HG03108 (cell line): Measurements from ENCODE around the gene RARS2.
A peak's percentile ranks its signal among the peaks of the same experiment; 100 is the strongest.
"Not testable (repeated sequence)": the region's sequence is repeated elsewhere in the genome, so short reads cannot be mapped to it uniquely, and the experiment has no call there.

Experiments used
- ATAC-seq: cut with Tn5 transposase; IDR thresholded peaks from one replicate; pipeline ENCODE4 v1.9.1; 2021; ENCODE audit warnings: moderate library complexity; ENCODE audit not compliant: unreplicated experiment

The RARS2 gene, protein sequence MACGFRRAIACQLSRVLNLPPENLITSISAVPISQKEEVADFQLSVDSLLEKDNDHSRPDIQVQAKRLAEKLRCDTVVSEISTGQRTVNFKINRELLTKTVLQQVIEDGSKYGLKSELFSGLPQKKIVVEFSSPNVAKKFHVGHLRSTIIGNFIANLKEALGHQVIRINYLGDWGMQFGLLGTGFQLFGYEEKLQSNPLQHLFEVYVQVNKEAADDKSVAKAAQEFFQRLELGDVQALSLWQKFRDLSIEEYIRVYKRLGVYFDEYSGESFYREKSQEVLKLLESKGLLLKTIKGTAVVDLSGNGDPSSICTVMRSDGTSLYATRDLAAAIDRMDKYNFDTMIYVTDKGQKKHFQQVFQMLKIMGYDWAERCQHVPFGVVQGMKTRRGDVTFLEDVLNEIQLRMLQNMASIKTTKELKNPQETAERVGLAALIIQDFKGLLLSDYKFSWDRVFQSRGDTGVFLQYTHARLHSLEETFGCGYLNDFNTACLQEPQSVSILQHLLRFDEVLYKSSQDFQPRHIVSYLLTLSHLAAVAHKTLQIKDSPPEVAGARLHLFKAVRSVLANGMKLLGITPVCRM

DNA sequence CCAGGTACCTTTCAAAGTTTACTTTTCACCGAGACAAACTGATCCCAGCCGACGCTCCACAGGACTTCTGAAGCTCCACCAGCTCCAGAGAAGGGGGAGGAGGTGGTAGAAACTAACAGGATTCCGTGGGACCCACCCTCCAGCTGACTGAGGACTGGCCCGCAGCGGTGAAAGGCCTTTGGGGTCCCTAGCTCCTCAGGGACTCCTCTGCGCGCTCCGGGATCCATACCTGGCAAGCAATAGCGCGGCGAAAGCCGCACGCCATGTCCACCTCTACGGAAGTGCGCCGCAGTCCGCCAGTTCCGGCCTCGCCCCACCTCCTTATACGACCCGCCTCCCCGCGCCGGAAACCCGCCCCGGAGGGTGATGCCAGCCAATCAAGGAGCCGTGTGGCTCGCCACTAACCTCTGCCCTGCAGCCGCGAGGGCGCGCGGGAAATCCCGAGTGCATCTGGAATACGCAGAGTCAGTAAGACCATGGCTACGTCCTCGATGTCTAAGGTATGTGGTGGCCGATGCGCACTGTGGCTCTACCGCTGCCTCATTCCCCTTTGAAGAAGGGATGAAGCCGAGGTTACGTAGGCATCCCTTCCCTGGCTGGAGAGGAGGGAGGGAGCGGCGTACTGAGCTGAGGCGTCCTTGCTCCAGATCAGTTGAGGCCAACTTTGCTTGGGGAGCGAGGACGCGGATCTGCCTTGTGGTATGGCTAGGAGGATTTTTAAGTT is at the start of gene RARS2, which contains the start of gene ORC3:
RARS2 (minus strand) TSS at position 295 of the 724 bp plus-strand sequence; CDS start at position 265, 30 bp downstream.
ORC3 (plus strand) TSS at position 443 of the 724 bp plus-strand sequence; CDS start at position 477, 34 bp downstream.
- ATAC-seq: peak; percentile 100

DNA sequence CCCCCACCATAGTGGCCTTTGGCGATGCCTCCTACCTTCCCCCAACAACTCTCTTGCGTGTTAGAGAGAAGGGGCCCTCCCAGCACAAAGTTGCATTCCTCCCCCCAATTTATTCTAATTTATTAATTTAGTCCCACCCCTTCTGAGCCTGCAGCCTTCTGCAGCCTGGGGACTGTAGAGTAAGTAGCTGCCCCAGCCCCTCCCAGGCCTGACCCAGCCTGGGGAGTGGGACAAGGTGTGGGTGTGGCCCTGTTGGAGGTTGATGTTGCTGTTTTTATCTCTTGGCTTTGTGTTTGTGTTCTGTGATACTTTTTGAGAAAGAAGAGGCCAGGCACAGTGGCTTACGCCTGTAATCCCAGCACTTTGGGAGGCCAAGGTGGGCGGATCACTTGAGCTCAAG is 49.6 kb upstream of the RARS2 start:
- ATAC-seq: no peak

DNA sequence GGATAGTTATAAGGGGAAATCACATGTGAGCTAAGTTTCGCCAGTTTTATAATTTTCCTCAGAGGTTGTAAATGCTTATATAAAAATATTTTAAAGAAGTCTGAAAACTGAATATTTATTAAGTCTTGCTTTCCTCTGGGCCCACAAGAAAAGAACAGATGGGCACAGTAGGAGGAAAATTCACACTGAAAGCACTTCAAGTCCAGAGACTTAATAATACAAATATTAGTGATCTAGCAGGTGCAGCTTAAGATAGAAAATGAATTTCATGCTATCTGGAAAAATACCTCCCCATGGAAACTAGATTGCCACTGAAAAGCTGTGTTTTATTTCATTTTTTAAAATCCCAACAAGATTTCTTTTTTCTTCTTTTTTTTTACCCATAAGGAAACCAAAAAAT is 47.3 kb upstream of the RARS2 start:
- ATAC-seq: no peak

DNA sequence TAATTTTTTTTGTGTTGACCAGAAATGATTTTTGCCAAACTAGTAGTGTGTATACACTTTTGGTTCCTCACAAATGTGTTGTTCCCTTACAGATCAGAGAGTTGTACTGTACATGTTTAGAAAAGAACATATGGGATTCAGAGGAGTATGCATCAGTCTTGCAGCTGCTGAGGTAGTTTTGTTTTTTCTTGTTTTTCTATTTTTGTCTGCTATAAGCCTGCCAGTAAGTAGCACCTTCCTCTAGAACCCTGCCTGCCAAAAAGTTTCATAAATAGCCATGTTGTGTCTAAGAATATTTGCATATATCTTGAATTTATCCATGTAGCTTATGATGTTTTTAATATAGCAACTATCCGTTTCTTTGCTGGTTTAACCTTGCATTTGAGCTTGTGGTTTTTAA is 46.5 kb upstream of the RARS2 start:
- ATAC-seq: no peak

DNA sequence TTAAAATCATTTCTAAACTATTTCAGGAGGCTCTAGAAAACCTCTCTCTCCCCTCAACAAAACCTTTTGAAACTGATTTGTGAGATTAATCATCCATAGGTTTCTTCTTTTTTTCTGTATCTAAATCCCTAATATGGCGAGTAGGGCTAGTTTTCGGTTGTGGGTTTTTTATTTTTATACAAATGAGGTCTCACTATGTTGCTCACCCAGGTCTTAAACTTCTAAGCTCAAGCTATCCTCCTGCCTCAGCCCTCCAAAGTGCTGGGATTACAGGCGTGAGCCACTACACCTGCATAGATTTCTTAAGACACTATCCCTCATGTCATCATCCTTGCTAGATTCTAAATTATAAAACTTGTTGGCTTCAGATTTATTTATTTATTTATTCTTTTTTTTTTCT is 44.1 kb upstream of the RARS2 start:
- no peak for ATAC-seq

DNA sequence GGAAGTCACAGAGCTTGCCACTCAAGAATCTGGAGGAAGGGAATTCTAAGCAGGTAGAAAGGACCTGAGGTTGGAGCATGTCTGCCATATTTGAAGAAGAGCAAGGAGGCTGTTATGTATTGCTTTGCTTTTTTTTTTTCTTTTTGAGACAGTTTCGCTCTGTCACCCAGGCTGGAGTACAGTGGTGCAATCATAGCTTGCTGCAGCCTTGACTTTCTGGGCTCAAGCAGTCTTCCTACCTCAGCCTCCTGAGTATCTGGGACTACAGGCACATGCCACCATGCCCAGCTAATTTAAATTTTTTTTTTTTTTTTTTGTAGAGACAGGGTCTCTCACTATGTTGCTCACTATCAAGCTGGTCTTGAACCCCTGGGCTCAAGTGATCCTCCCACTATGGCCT is 41.0 kb upstream of the RARS2 start:
- ATAC-seq: no peak

DNA sequence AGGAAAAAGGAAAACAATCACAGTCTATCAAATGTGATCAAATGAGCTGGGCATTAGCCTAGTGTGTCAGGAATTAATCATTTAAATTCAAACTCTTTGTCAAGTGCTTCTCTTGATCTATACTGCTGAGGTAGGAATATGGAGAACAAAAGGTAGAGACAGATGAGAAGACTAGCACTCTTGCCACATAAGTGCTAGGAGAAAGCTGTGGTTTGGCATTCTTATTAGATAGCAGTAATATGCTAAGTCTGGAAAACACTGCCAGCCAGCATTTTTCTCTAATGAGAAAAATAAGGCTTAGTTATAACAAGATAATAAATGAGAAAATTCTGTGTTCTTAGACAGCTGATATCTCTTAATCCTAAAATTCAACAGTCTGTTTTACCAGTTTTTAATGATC is 39.1 kb upstream of the RARS2 start:
- no peak for ATAC-seq

DNA sequence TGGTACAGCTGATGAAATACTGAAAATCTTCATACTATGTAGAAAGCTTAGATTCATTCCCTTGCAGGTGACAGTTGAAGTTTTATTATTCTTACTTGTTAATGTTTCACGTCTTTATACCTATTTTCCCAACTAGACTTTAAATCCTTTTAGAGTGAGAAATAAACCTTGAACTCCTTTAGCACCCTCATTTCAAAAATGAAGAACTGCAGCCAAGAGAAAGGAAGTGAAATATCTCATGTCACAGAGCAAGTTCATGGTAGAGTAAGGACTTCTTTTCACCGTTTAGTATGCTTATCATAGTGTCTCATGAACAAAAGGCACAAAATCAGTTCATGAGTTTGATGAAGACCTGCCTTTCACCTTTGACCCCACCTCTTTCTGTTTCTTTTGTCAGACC is 38.6 kb upstream of the RARS2 start:
- ATAC-seq: no peak

DNA sequence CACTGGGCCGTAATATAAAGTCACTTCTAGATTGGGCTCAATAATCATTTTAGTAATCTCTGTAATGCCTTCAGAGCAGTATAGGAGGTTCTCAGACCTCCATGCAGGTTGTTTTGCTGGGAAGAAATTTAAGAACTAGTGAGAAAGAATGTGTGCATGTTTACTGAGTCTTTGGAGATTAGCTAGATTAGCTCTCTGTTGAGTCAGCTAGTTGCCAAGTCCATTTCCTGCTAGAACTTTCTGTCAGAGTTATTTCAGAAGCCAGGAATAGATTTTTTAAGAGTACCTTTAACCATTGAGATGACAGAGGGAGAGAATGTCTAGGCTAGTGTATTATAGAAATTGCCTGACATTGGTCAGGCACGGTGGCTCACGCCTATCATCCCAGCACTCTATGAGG is 33.5 kb upstream of the RARS2 start:
- ATAC-seq: no peak

DNA sequence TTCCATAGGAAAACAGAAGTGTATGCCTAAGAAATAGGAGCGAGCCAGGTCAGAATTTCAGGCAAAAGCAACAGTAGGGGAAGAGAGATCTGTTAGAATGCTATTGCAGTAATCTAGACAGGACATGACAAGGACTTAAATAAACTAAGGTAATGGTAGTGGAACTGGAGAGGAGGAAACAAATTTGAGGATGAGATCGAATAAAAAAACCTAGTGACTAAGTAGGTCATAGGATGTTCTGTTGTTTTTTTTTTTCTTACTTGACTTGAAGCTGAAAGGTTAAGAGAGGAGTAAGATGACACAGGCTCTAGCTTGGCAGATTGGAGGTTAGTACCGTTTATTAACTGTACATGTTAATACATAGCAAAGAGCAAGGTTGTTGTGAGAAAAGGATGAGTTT is 28.7 kb upstream of the RARS2 start:
- no peak for ATAC-seq

DNA sequence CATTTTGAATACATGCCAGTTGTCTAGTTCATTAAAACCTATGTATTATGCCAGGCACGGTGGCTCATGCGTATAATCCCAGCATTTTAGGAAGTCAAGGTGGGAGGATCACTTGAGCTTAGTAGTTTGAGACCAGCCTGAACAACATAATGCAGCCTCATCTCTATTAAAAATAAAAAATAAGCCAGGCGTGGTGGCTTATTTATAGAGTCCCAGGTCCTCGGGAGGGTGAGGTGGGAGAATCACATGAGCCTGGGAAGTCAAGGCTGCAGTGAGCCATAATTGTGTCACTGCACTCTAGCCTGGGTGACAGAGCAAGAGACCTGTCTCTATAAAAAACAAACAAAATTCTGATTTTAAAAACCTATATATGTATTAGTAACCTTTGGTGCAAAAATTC is 27.6 kb upstream of the RARS2 start:
- no peak for ATAC-seq

DNA sequence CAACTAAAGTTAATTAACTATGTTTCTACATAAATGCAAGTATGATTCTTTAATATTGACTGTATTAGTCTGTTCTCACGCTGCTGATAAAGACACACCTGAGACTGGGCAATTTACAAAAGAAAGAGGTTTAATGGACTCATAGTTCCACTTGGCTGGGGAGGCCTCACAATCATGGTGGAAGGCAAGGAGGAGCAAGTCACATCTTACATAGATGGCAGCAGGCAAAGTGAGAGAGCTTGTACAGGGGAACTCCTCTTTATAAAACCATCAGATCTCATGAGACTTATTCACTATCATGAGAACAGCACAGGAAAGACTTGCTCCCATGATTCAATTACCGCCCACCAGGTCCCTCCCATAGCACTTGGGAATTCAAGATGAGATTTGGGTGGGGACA is 23.2 kb upstream of the RARS2 start:
- not testable (repeated sequence) for ATAC-seq

DNA sequence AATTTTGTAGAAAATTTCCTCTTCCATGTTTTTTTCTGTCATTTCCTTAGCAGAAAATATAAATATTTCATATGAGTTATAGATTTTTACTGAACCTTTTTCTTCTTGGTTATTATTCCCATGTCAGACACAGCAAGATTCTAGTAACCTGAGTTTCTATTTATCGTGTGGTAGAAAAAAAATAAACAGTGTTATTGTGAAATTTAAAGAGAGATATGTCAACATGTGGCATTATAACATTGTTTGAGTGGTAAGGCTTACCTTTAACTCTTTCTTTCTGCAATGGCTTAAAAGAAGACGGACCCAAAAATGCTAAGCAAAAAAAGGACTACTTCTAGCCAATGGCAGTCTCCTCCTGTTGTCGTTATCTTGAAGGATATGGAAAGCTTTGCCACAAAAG is 19.0 kb upstream of the RARS2 start:
- ATAC-seq: no peak

DNA sequence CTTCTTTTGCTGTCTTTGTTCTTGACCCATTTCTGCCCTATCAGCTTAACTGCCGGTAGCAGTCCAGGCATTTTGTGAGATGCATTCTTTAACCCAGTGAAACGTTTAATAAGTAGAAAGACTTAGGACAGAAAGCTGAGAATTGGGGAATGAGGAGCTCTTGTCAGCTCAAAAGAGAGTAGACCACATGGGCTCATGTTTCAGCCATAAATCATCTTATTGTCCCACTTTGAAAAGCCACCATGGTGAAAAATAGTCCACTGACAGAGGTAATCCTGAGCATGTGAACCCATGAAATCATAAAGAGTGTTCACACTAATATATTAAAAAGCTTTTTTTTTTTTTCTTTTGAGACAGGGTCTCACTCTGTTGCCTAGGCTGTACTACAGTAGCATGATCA is 16.4 kb upstream of the RARS2 start:
- no peak for ATAC-seq

DNA sequence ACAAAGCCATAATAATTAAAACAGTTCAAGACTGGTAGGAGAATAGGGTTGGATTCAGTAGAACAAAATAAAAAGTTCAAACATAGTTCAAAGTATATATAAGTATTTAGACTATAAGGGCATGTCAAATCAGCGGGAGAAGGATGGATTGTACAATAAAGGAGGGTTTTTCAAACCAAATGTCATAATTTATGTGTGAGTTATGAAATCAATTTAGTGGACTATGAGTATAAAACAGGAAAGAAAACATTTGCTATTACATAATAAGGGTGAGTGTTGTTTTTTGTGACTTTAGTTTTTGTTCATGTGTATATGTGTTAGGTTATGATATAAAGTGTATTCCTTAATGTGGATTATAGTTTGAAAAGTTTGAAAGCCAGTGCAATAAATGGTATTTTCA is 10.8 kb upstream of the RARS2 start:
- ATAC-seq: no peak

DNA sequence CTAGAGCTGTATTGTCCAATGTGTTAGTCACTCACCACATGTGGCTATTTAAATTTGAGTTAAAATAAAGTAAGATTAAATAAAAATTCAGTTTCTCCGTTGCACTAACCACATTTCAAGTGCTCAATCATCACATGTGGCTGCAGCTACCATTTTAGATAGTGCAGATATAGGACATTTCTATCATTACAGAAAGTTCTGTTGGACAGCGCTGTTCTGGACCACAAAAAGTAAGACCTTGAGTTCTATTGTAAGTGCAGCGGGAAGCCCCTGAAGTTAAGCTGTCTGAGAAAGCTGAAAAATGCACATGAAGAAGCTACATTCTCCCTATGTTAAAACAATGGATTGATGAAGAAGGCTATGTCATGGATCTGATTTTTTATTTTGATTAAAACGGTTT is 1.2 kb upstream of the RARS2 start:
- ATAC-seq: no peak

DNA sequence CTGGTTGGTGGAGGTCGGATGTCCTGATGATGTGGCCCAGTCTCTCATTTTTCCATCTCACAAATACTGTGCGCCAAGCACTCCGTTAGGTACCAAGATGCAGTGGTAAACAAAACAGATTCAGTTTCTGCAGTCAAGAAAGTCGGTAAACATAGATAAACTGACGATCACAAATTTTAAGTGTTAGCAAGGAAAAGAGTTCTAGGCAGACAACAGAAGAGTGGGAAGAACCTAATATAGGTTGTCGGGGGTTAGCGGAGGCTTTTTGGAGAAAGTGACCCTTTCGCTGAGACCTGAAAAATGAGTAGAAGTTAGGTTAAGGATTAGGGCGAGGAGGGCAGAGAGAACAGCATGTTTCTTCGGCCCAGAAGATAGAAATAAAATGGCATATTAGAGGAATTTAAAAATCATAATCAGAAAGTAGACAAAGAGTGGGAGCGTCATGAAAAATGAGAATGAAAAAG is 662 bp upstream of the RARS2 start:
- ATAC-seq: no peak

DNA sequence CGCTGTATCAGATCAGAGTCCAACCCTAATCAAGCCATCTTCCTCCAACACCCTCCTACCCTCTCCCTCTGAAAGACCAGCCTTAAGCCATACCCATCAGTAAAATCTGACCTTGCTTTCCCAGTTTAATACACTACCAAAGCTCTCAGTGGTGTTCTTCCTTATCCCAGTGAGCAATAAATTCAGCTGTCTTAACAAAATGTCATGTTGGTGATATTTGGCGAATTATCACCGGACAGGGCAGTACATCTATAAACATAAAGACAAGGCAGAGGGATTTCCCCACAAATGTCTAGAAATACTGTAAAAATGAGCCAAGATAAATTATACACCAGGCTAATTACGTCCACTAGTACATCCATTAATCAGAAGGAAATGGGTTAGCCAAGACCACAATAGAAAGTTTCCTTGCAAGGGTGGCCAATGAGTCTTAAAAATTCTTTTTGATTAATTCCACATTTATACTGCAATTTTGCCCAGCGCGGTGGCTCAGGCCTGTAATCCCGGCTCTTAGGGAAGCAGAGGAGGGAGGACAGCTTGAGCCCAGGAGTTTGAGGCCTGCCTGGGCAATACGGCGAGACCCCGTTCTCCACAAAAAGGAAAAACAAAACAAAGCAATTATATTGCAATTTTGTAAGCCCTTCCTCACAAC is 905 bp downstream of the RARS2 start:
- ATAC-seq: no peak

DNA sequence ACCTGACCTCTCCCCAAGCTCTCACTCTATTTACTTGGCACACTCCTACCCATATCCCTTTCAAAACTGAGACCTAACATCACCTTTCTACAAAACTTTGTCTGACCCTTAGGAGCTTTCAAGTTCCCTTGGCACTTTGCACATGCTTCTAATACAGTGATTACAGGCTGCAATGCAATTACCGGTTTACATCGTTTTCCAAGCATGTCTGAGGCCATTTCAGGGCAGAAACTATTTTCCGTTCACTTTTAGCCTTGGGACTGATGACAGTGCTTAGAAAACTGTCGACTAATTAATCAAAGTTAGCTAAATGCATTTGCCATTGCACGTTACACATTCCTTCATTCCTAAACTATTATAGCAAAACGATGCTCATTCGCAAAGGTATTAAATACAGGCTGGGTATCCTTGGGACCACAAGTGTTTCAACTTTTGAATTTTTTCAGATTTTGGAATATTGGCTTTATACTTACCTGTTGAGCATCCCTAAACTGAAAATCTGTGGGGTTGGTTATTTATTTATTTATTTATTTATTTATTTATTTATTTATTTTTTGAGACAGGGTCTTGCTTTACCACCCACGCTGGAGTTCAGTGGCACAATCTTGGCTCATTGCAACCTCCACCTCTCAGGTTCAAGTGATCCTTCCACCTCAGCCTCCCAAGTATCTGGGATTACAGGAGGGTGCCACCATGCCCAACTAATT is 3.3 kb downstream of the RARS2 start:
- ATAC-seq: no peak

DNA sequence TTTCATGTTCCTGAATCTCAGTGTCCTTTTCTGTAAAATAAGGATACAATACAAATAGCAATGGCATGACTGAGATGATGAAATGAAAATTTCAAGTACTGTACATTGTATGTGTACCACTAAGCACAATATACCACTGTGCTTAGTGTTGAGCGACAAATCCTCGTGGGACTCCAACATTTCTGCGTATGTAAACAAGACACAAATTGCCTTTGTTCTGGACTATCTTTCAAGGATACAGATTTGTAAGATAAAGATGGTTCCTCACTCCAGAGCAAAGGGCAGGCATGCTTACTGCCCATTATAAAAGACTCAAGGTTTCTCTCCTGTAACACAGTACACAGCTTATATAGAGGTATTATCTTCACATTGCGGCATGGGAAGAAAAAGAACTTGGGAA is 6.0 kb downstream of the RARS2 start:
- ATAC-seq: no peak

DNA sequence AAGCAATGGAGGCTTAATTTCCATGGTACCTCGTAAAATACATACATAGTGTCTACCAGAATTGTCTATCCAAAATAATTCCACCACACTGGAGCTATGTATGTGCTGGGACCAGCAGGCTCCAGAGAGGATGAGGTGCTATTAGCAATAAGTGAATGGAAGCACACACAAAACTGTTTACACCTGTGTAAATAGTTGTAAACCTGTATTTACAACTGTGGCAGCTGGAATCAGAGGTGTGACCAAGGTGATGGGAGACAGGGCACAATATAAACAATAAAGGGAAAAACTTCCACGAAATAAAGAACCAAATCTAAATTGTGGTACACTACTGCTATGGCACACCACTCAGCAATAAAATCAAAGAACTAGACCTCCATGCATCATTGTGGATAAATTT is 14.4 kb downstream of the RARS2 start:
- ATAC-seq: no peak
